Activated CD4-positive, alpha-beta T cell treated with anti-CD3 and anti-CD28 coated beads, Interleukin-2, amount 50 U/mL, for 16 hours (primary cell): ENCODE measurements around the gene MEAK7.
"Not testable (repeated sequence)": the region's sequence is repeated elsewhere in the genome, so short reads cannot be mapped to it uniquely, and the experiment has no call there.

Source experiments
- DNase-seq: peaks from one replicate; pipeline ENCODE4 v3.0.0-alpha.2; 2020

MEAK7 gene

DNA sequence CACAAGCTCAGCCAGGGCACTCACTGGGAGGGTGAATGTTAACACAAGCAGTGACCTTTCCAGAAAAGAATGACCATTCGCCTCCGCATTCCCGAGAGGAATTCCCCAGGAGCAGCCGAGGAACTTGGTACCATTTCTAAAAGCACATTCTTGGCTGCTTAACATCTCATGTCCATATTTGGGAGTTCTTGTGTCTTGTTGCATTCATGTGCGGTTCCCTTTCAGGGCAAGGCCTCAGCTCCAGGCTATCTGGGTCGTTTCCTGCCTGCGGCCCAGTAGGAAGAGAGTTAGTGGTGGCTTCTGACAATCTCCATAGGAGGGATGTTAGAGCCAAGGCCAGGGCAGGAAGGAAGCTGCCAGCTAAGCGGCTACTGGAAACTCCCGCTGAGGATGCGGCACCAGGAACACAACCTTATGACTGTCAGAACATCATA, 27.8 kb upstream of the MEAK7 start:
- DNase-seq = no peak

DNA sequence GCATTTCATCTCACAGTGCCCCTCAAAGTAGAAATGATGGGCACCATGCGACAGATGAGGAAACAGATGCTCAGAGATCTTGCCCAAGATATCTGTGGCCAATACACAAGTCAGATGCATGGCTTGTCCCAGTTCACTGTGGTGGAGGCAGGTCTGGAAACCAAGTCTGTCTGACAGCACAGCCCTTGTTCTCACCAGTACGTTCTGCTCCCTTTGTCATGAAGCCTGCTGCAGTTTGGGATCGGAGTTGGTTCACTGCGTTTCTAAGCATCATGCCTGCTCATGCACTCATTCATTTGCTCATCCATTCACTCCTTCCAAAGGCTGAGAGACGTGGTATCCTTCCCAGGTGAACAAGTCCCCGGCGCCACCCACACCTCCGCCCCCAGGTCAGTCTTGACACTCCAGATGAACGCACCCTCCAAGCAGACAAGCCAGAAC, 27.2 kb upstream of the MEAK7 start:
- DNase-seq = no peak

DNA sequence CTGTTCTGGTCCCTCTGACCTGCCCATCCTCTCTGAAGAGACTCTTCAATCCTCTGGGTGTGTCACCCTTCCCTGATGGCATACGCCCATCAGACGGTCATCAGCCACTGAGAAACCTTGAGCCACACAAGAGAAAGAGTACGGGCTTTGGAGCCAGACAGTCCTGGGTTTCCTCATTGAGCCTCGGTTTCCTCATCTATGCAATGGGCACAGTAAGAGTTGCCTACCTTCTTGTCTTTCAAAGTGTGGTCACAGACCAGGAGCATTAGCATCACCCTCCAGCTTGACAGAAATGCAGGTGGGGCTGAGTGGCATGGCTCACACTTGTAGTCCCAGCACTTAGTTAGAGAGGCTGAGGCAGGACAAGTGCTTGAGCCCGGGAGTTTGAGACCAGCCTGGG, 26.1 kb upstream of the MEAK7 start:
- no peak for DNase-seq

DNA sequence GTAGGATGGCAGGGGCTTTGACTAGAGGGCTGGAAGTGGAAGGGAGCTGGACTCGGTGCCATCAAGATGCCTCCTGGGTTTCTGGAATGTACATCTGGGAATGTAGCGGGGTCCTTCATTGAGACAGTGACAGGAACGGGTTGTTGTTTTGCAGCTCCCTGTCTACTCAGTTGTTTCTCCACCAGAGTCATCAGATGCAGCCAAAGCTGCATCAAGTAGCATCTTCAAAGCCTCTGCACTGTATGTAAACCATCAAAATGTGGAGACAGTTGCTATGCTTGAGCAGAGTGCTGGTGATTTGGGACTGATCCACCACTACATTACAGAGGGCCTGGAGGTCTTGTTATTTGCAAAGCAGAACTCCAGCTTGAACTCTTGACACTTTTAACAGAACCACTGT, 25.1 kb upstream of the MEAK7 start:
- no peak for DNase-seq

DNA sequence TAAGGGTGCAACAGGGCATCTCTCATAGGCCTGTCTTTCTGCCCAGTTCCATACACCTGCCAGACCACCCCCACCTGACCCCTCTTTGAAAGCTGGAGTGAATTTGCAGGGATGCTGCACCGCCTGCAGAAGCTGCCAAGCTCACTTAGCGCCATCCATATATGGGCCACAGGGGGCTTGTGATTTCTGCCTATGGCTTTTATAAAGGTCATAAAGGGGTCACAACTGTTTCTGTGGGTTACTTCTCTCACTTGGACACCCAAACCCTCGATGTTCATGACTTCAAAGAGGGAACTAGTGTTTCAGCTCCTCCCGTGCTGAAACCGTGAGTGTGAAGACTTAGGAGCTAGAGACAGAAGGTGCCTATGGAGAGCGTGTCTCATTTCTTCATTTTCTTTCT, 23.9 kb upstream of the MEAK7 start:
- DNase-seq = no peak

DNA sequence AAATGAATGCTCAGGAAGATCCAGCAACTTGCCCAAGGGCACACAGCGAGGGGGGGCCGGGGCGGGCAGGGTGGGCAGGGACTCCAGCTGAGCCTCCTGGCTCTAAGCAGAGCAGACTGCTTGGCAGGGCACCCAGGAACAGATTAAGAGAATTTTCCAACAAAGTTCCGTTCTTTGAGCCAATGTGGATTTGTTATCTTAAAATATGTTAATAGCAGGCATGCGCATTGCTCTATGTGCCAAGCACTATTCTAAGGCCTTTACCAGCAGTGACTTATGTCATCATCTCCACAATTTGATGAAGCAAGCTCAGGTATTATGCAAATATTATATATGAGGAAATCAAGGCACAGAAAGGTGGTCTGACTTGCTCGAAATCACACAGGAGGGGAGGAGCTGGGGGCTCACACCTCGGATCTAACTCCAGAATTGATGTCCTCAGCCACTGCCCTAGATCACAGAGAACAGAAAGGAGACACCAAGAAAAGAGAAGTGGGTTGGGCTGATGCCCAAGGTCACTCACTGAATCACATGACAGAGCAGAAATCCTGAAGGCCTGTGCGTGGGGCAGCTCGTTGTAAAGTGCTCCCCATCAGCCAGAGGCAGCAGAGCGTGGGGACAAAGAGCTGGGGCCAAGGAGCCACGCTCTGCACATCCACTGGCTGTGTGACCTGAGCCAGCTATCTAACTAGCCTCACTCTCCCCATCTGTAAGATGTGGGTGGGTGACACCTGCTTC, 23.2 kb upstream of the MEAK7 start:
- no peak for DNase-seq

DNA sequence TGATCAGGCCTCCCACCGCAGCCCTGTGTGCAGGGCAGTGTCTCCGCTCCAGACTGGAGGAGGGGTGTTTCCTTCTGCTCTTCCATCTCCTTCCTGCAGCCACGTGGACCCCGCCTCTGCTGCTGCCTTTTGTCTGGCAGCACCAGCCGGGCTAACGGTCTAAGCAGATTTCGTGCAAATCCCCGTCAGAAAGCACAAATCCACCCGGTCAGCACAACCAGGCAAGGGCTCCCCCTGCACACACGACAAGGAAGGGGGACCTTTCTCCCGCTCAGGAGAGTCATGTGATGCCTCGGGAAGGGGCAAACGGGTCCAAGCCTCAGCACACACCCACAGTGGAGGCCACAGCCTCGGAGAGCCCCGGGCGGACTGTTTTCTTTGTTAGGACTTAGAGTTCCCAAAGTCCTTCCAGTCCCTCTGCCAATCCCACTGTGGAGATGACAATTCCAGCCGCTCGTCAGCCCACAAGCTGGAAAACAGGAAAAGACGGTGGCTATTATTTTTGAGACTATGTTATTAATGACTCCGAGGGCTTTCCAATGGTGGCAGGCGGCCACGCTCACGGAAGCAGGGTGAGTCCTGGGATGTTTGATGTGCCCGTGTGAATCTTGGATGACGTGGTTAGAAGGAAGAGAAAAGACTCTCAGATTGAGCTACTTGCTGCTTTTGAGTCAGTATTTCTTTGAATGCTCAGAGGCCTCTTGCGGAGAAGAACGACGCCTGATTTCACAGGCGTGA, 22.5 kb upstream of the MEAK7 start:
- DNase-seq = no peak

DNA sequence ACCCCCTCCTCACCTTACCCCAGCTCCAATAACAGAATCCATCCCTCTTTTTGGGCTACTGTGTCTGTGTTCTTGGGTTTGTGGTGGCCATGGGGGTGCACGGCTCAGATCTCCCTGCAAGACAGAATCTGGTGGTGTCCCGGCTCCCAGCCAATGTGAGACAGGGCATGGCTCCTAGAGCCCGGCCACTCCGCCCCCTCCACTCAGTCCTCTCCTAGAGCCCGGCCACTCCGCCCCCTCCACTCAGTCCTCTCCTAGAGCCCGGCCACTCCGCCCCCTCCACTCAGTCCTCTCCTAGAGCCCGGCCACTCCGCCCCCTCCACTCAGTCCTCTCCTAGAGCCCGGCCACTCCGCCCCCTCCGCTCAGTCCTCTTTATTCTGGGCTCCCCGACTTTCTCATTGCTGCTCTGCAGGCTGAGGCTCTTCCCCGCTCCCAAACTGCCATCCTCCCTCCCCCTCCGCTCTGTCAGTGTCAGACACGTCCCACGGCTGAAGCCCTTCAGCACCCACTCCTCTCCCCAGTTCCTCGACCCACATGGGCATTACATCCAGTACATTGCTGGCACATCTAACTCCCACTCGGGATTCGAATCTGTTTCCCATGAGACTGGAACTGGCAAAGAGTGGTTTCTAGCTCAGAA, 20.6 kb upstream of the MEAK7 start:
- not testable (repeated sequence) for DNase-seq

DNA sequence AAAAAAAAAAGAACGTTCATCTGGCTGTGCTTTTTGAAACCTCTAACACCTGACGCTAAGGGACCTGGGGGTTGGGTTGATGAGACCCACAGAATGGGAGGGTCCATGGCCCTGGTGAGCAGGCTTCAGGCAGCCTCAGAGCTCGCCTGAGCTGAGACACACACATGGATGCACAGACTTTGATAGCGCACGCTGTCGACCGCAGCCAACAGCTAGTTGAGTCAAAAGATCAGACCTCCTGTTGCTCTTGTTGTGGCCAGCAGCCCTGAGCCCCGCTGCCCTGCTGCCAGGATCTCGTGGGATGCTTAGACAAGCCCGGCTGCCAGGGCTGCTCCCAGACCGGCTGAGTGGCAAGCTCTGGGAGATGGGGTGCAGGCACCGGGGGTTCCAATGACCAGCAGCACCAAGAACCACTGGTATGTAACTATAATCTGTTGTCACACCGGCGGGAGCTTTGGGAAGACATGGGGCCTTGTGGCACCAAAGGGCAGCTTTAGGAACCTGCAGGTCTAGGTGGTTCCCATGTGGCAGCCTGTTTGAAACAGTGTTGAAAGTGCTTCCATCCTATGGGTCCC, 20.0 kb upstream of the MEAK7 start:
- DNase-seq = no peak

DNA sequence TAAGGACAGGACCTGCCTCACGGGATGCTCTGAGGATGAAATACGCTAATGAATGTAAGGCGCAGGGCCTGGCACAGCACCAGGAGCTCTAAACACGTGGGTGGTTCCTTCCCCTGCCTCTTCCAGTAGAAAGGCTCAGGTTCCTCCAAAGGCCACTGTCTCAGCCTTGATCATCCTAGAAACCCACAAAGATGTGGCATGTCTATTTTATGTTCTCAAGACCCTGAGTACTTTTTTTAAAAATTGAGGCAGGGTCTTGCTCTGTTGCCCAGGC, 17.0 kb upstream of the MEAK7 start:
- DNase-seq = no peak

DNA sequence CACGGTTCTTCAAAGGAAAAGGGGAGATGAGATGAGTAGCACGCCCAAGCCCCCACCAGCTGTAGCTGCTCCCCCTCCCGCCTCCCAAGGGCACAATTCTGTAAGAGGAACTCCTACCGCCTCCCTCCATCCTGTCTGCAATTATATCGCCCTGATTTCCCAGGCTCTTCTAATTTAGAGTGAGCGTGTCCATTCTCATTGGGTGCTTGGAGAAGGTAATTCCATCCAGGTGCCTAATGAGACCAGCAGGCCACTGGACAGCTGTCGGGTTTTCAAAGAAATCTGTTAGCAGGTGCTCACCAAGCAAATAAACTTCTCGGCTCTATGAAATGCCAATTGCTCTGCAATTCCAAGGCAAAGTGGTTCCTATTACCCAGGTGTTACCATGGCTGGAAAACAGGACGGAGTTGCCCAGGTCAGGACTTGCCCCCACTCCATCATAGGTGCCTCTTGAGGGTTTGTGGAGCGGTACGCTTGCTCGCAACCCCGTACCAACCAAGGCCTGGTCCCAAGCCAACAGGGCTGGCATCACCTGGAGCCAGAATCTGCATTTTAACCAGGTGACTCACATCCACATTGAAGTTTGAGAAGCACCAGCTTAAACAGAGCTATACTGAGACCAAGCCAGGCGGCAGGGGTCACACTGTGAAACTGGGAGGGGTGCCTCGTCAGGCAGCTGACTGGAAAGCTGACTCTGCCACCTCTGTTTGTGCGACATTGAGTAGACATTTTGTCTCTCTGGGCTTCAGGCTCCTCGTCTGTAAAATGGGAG, 16.5 kb upstream of the MEAK7 start:
- no peak for DNase-seq

DNA sequence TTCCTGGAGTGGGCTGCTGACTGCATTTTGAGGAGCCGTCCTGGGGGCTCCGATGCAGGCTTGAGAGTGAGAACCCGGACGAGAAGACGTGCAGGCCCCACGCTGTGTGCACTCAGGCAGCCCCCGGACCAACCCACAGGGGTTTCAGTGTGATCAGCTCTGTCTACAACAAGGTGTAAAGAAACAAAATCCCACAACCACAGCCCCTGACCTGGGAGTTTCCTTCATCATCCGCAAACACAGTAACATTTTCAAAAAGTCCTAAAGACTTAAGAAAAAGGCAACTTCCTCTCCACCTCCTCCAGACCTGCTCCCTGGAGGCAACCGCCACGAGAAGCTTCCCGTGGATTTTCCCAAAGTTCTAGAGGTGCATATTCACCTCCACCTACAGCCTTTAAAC, 15.4 kb upstream of the MEAK7 start:
- peak; percentile 23 for DNase-seq

DNA sequence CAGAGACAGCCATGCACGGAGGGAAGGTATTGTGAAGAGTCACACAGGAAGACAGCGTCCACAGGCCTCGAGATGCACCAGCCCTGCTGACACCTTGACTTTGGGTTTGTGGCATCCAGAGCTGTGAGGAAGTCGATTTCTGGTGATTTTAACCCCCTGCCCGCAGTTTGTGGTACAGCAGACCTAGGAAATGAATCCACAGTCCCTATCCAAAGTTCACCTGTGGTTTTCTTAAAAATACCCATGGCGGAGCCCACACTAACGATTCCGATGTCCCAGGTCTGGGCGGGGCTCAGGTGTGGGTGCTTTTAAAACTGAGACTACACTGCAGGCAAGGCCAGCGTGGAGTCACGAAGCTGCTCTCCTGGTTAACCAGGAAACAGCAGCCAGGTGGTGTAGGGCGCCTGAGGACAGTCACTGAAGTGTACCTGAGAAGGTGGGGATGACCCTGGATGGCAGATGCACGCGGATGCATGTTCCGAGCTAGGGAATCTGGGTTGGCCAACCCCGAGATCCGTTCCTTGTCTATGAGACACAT, 14.4 kb upstream of the MEAK7 start:
- peak; percentile 79 for DNase-seq

DNA sequence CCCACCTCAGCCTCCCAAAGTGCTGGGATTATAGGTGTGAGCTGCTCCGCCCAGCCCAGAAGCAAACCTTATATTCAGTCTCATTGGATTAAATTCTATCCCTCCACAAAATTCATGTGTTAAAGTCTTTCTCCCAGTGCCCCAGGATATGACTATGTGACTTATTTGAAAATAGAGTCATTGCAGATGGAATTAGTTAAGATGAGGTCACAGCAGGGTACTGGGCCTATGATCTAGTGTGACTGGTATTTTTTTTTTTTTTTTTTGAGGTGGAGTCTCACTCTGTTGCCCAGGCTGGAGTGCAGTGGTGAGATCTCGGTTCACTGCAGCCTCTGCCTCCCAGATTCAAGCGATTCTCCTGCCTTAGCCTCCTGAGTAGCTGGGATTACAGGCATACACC, 13.8 kb upstream of the MEAK7 start:
- not testable (repeated sequence) for DNase-seq

DNA sequence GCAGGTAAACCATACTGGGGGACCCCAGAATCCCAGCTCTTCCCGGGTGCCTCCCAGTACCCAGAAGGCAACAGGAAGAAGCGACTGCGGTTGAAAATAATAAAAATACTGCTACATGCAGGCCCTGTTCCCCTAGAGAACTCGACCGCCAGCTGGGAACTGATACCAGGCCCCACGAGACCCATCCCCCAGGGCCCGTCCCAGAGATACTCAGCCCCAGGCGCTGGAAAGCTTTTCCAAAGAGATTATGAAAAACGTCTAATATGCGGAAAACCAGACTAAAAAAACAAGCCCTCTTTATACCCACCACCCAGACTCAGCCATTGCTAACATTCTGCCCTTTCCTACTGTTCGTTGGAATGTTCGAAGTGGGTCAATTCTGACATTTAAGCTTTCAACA, 12.9 kb upstream of the MEAK7 start:
- no peak for DNase-seq

DNA sequence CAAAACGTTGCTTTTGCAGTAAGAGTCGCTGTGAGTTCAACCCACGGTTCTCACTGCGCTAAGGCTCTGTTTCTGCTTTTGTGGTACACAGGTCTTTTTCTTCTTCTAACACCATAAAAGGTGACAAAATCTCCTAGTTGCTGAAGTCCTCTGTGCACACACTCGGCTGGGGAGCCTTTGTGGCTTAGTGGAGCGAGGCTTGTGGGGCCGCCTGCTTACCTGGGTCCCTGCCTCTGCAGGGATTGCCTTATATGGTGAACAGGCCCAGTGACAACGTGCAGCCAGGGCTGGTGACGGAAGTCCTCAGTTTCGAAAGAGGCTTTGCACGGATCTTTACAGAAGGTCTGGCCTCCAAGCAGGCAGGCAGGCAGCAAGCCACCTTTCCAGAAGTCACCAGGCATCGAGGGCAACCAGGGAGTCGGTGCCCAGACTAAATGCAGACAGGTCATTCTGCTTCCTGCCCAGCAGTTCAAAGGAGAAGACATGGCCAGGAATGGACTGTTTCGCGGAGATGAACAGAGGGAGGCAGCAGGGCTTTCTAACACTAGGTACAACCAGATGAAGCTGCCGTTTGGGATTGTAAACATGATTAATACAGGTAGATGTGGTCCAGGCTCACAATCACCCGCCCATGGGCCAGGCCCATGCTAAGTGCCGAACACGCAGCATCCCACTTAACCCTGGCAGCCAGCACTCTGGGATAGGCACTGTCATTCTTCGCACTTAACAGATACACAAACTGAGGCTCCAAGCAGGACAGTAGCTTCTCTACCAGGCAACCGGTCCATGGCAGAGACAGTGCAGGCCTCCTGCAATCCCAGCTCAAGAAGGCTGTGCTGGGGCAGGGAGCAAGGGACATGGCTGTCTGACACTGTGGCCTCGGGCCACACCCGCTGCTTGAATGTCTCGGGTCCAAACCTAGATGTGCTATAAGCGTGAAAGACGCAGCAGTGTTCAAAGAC, 10.7 kb upstream of the MEAK7 start:
- peak; percentile 96 for DNase-seq

DNA sequence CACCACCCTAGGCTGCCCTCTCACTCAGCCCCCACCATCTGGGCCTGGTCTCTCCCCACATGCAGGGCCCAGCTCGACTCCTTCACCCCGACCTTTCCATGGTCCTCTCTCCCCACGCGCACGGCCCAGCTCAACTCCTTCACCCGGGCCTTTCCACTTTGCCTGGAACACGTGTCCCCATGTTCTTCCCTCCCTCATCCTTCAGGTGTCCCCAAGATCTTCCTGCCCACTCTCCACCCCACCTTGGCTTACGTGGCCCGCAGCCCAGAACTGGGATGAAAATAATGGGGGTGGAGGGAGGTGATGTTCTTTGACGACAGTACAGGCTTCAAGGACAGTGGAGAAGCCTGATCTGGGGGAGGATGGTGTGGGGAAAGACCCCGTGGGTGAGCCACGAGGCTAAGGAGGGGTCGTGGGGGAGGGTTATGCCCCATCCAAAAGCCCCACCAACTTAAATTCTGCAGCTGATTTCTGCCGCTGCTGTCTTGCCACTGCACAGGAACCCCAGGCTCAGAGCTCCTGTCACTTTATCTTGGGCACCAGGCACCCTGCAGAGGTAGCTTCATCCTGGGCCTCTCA, 9.9 kb upstream of the MEAK7 start:
- DNase-seq = no peak

DNA sequence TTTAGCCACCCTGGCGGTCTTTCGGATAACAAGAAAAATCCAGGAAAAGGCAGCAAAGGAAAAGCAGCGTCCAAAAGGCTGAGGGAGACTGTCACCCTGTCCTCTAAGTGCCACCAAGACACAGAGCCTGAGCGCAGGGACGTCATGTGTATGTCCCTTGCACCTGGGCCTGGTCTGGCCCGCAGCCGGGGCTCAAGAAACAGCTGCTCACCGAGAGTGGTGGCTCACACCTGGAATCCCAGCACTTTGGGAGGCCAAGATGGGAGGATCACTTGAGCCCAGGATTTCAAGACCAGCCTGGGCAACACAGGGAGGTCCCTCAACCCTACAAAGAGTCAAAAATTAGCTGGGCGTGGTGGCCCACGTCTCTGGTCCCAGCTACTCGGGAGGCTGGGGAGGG, 9.2 kb upstream of the MEAK7 start:
- DNase-seq = no peak

DNA sequence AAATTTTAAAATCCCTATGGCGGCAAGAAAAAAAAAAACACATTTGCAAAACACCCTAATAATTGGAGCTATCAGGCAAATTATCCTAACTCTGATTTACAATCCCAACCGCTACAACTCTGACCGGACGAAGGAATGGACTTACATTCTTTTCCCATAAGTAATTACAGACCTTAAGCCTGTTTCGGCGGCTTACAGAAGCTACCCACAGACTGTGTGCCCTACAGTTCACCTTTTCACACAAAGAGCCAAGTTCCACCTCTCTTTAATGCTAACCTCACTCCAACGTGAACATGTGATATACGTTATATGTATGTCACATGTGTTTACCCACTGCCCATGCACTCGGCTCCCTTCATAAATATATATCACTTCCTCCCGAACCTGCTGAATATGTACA, 8.7 kb upstream of the MEAK7 start:
- DNase-seq = no peak

DNA sequence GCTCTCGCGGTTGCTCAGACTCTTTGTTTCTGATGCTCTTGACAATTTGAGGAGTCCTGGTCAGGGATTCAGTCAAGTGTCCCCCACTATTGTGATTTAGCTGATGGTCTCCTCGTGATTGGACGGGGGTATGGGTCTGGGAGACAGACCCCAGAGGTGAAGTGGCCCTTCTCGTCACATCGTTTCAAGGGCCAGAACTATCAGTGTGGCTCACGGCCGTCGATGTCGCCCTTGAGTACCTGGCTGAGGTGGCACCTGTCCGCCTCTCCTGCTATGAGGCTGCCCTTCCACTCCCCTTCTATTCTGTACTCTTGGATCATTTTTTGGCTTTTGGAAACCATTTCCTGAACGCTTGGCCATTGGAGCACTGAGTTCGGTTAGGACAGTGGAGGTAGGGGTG, 7.4 kb upstream of the MEAK7 start:
- no peak for DNase-seq

DNA sequence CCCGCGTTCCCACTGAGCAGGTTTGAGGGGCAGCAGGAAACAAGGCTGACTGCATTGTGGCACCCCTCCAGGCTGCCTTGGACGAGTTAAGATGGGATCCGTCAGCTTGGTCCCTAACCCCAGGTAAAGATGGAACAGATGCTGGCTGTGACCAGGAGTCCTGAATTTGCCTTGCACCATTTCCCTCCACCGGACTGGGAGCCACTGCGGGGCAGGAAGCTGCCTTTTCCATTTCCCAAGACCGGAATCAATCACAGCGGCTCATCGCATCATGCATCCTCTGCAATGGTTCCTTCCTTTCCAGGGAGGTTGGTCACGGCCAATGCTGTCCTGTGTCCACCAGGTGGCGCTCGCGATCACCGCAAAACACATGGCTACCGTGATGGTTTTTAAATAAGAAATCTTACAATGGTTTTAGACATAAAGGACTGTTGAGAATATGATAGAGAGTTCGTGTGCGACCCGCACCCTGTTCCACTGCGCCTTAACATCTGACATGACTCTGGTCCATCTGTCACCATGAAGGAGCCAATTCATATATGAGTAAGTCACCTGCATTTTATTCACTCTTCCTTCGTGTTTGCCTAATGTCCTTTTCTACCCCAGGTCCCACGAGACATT, 6.8 kb upstream of the MEAK7 start:
- DNase-seq = peak; percentile 87
